Fibroblast of skin of left quadriceps (primary cell): ENCODE results near the gene MTX1.
A peak's percentile ranks its signal among the peaks of the same experiment; 100 is the strongest.
"Not testable (repeated sequence)": the region's sequence is repeated elsewhere in the genome, so short reads cannot be mapped to it uniquely, and the experiment has no call there.

ENCODE experiments used
- DNase-seq, 2 experiments: peaks; one replicate each; pipeline ENCODE4 v3.0.0-alpha.2; 2013; ENCODE audit warnings: low read depth in 2 of 2

MTX1 gene

GRCh38 chr1:155188268-155188667 lies 20.2 kb upstream of the MTX1 start:
- DNase-seq = no peak

GRCh38 chr1:155189926-155190325 lies 18.6 kb upstream of the MTX1 start:
- not testable (repeated sequence) for DNase-seq

- no peak for DNase-seq
Observed at GRCh38 chr1:155191904-155192303, 16.6 kb upstream of the MTX1 start.

- DNase-seq = no peak
Observed at GRCh38 chr1:155192346-155193274, 15.9 kb upstream of the MTX1 start.

GRCh38 chr1:155193275-155193990 lies 15.1 kb upstream of the MTX1 start:
- DNase-seq = peak; percentile 81 to 83

- DNase-seq = not testable (repeated sequence)
Observed at GRCh38 chr1:155193991-155194240, 14.6 kb upstream of the MTX1 start.

- no peak for DNase-seq
Observed at GRCh38 chr1:155195201-155196102, 13.0 kb upstream of the MTX1 start.

GRCh38 chr1:155196103-155196892 lies 12.2 kb upstream of the MTX1 start:
- no peak for DNase-seq

- no peak for DNase-seq
Observed at GRCh38 chr1:155196893-155197638, 11.4 kb upstream of the MTX1 start.

GRCh38 chr1:155197901-155198546 lies 10.5 kb upstream of the MTX1 start:
- no peak for DNase-seq

GRCh38 chr1:155198547-155198906 lies 10.0 kb upstream of the MTX1 start:
- no peak for DNase-seq

GRCh38 chr1:155199792-155200191 lies 8.7 kb upstream of the MTX1 start:
- no peak for DNase-seq

- DNase-seq = no peak
Observed at GRCh38 chr1:155200920-155201319, 7.6 kb upstream of the MTX1 start.

- no peak for DNase-seq
Observed at GRCh38 chr1:155202198-155202597, 6.3 kb upstream of the MTX1 start.

GRCh38 chr1:155202731-155203515 lies 5.6 kb upstream of the MTX1 start:
- DNase-seq = no peak

GRCh38 chr1:155205035-155205434 lies 3.5 kb upstream of the MTX1 start:
- DNase-seq = no peak

- no peak for DNase-seq
Observed at GRCh38 chr1:155205969-155206593, 2.4 kb upstream of the MTX1 start.

GRCh38 chr1:155206891-155207805 lies 1.3 kb upstream of the MTX1 start:
- peak in 1 of 2 experiments; percentile 57 for DNase-seq
